HEK293 (cell line): Measurements from ENCODE around the gene C1orf167.

Experiments used
- CTCF ChIA-PET: fragments of 350-600 bp; formaldehyde crosslinking; extraction: SDS; loops from one replicate; lab custom pipeline; 2021; ENCODE audit warnings: antibody characterized with exemption; lab: Yijun Ruan, JAX
- POLR2A ChIA-PET: fragments of 300-600 bp; formaldehyde crosslinking; extraction: SDS; loops from one replicate; lab custom pipeline; 2020; ENCODE audit warnings: antibody characterized with exemption, inconsistent platforms; lab: Yijun Ruan, JAX
- H3K27ac ChIP-seq: fragments of 200-500 bp; sonication (Bioruptor generic); 2 replicates; pipeline ENCODE4 v1.5.1; 2014; ENCODE audit warnings: low read depth, low read length, control low read depth, inconsistent platforms; ENCODE audit errors: extremely low read depth
- H3K36me3 ChIP-seq, 2 experiments: fragments of 200-500 bp in 1 of 2; sonication (Bioruptor generic) in 1 of 2; 1 replicate in 1 of 2; 2 replicates in 1 of 2; pipeline ENCODE4 v1.5.1; 2014 to 2017; ENCODE audit warnings: inconsistent platforms in 2 of 2, low read length in 2 of 2; ENCODE audit not compliant: control insufficient read depth in 2 of 2, insufficient read depth in 1 of 2
- H3K4me1 ChIP-seq: fragments of 200-500 bp; sonication (Bioruptor generic); 2 replicates; pipeline ENCODE4 v1.5.1; 2014; ENCODE audit warnings: mild to moderate bottlenecking, low read length, inconsistent platforms; ENCODE audit not compliant: control insufficient read depth, insufficient read depth
- H3K4me3 ChIP-seq: 2 replicates; pipeline ENCODE4 v1.5.1; 2011; ENCODE audit warnings: low read depth, mild to moderate bottlenecking, control low read depth, low read length, moderate library complexity
- H3K9me3 ChIP-seq: fragments of 200-500 bp; sonication (Bioruptor generic); 2 replicates; pipeline ENCODE4 v1.5.1; 2014; ENCODE audit warnings: low read depth, low read length, inconsistent platforms; ENCODE audit not compliant: control insufficient read depth, insufficient read depth
- CTCF ChIP-seq: fragments of 450-650 bp; formaldehyde crosslinking; IDR thresholded peaks from 2 replicates; pipeline ENCODE4 v1.5.1; 2016; ENCODE audit warnings: missing biosample characterization, missing genetic modification characterization
- OSR2 ChIP-seq: fragments of 450-650 bp; formaldehyde crosslinking; IDR thresholded peaks from 2 replicates; pipeline ENCODE4 v1.5.1; 2016; ENCODE audit warnings: missing biosample characterization, missing genetic modification characterization
- SCRT2 ChIP-seq: fragments of 450-650 bp; formaldehyde crosslinking; IDR thresholded peaks from 2 replicates; pipeline ENCODE4 v1.5.1; 2016; ENCODE audit warnings: missing biosample characterization, missing genetic modification characterization
- SP3 ChIP-seq: fragments of 450-650 bp; formaldehyde crosslinking; IDR thresholded peaks from 2 replicates; pipeline ENCODE4 v1.5.1; 2016; ENCODE audit warnings: missing biosample characterization, missing genetic modification characterization
- ZBTB20 ChIP-seq: fragments of 450-650 bp; formaldehyde crosslinking; IDR thresholded peaks from 2 replicates; pipeline ENCODE4 v1.5.1; 2016; ENCODE audit warnings: missing biosample characterization, missing genetic modification characterization
- ZBTB26 ChIP-seq: fragments of 450-650 bp; formaldehyde crosslinking; optimal IDR thresholded peaks from 2 replicates; pipeline ENCODE3; 2016; ENCODE audit warnings: missing biosample characterization, mild to moderate bottlenecking, missing genetic modification characterization
- ZBTB44 ChIP-seq: fragments of 450-650 bp; IDR thresholded peaks from 2 replicates; pipeline ENCODE4 v1.5.1; 2018; ENCODE audit warnings: missing biosample characterization, mild to moderate bottlenecking, missing genetic modification characterization
- ZIC2 ChIP-seq: fragments of 450-650 bp; formaldehyde crosslinking; IDR thresholded peaks from 2 replicates; pipeline ENCODE4 v1.5.1; 2016; ENCODE audit warnings: missing biosample characterization, missing genetic modification characterization
- ZNF10 ChIP-seq: fragments of 450-650 bp; formaldehyde crosslinking; IDR thresholded peaks from 2 replicates; pipeline ENCODE4 v1.5.1; 2017; ENCODE audit warnings: missing biosample characterization, missing genetic modification characterization
- ZNF146 ChIP-seq: fragments of 450-650 bp; formaldehyde crosslinking; IDR thresholded peaks from 2 replicates; pipeline ENCODE4 v1.5.1; 2016; ENCODE audit warnings: missing biosample characterization, missing genetic modification characterization
- ZNF37A ChIP-seq: fragments of 450-650 bp; IDR thresholded peaks from 2 replicates; pipeline ENCODE4 v1.5.1; 2018; ENCODE audit warnings: missing biosample characterization, missing genetic modification characterization
- ZNF426 ChIP-seq: fragments of 450-650 bp; formaldehyde crosslinking; IDR thresholded peaks from 2 replicates; pipeline ENCODE4 v1.5.1; 2017; ENCODE audit warnings: missing biosample characterization, missing genetic modification characterization, mild to moderate bottlenecking, inconsistent platforms, moderate library complexity
- ZNF529 ChIP-seq: fragments of 450-650 bp; formaldehyde crosslinking; IDR thresholded peaks from 2 replicates; pipeline ENCODE4 v1.5.1; 2017; ENCODE audit warnings: missing genetic modification characterization, missing biosample characterization; ENCODE audit not compliant: insufficient replicate concordance
- ZNF530 ChIP-seq: fragments of 450-650 bp; formaldehyde crosslinking; IDR thresholded peaks from 2 replicates; pipeline ENCODE4 v1.5.1; 2016; ENCODE audit warnings: low read depth, missing biosample characterization, missing genetic modification characterization
- ZNF580 ChIP-seq: fragments of 450-650 bp; formaldehyde crosslinking; IDR thresholded peaks from 2 replicates; pipeline ENCODE4 v1.5.1; 2016; ENCODE audit warnings: missing biosample characterization, missing genetic modification characterization
- ZNF596 ChIP-seq: fragments of 450-650 bp; IDR thresholded peaks from 2 replicates; pipeline ENCODE4 v1.5.0; 2018; ENCODE audit warnings: missing biosample characterization, mild to moderate bottlenecking, missing genetic modification characterization, moderate library complexity
- ZNF610 ChIP-seq: fragments of 450-650 bp; formaldehyde crosslinking; IDR thresholded peaks from 2 replicates; pipeline ENCODE4 v1.5.1; 2016; ENCODE audit warnings: missing biosample characterization, missing genetic modification characterization, borderline replicate concordance
- ZNF654 ChIP-seq: fragments of 450-650 bp; formaldehyde crosslinking; IDR thresholded peaks from 2 replicates; pipeline ENCODE4 v1.5.1; 2016; ENCODE audit warnings: low read depth, missing biosample characterization, missing genetic modification characterization
- ZNF664 ChIP-seq: fragments of 450-650 bp; formaldehyde crosslinking; IDR thresholded peaks from 2 replicates; pipeline ENCODE4 v1.5.1; 2016; ENCODE audit warnings: missing biosample characterization, missing genetic modification characterization

The C1orf167 gene

GRCh38 chr1:11728126-11728806 is 33.7 kb upstream of the C1orf167 start:
- CTCF ChIA-PET, result interaction anchor here (0.7 kb wide), 1 partner anchor 625 kb away, joined by 4 read pairs; no protein-coding TSS in a partner anchor
- no peak overlapping the region for H3K4me3 ChIP-seq
- H3K9me3 ChIP-seq, result no peaks in the 10 kb centered on the region
- no peak overlapping the region for H3K27ac ChIP-seq
- TF ChIP-seq ZNF610 (tag by site-specific recombination), result no peak
- no peak for TF ChIP-seq ZNF426 (tag by site-specific recombination)
- TF ChIP-seq CTCF, result no peak
- TF ChIP-seq ZIC2, result no peak
- TF ChIP-seq SCRT2 (tag by site-specific recombination), result 0 out of 2 replicates have a peak, but pooled peaks have one; percentile 48
- no peak for TF ChIP-seq ZNF529 (tag by site-specific recombination)
- peak; percentile 98 for TF ChIP-seq ZNF10
- no peak for TF ChIP-seq ZBTB26 (tag by site-specific recombination)
- TF ChIP-seq ZNF530 (tag by site-specific recombination), result no peak
- no peak for TF ChIP-seq ZBTB44 (tag by site-specific recombination)
- TF ChIP-seq ZNF146 (tag by site-specific recombination), result no peak
- TF ChIP-seq ZBTB20, result no peak
- POLR2A ChIA-PET, result no interaction called here
- no peaks in the 10 kb centered on the region for H3K36me3 ChIP-seq
- no peaks in the 10 kb centered on the region for H3K4me1 ChIP-seq

GRCh38 chr1:11729155-11729497 is 32.9 kb upstream of the C1orf167 start:
- no peak overlapping the region for H3K4me3 ChIP-seq
- ChIA-PET CTCF (interaction anchor here (0.7 kb wide), 1 partner anchor 626 kb away, joined by 4 read pairs; no protein-coding TSS in a partner anchor), POLR2A (no interaction called here)
- no peaks in the 10 kb centered on the region for H3K9me3 ChIP-seq
- H3K27ac ChIP-seq, result no peak overlapping the region
- no peaks in the 10 kb centered on the region for H3K36me3 ChIP-seq
- no peaks in the 10 kb centered on the region for H3K4me1 ChIP-seq
- TF ChIP-seq ZNF37A (tag by site-specific recombination), result no peak
- no peak for TF ChIP-seq ZNF580 (tag by site-specific recombination)
- no peak for TF ChIP-seq OSR2 (tag by site-specific recombination)
- no peak for TF ChIP-seq SP3 (tag by site-specific recombination)
- no peak for TF ChIP-seq ZNF596
- peak; percentile 80; the same call in 1 of the 2 replicates for TF ChIP-seq ZNF664 (tag by site-specific recombination)
- TF ChIP-seq ZNF654, result no peak
- TF ChIP-seq, all 188 proteins: peak for 1
